GM23338 (cell line): ENCODE measurements around the gene MEI1.

Source experiments
- CTCF ChIP-seq, 2 experiments: fragments of 200-600 bp in 1 of 2; sonication (generic) in 1 of 2; conservative IDR thresholded peaks; 2 replicates each; pipeline versions ENCODE4 v1.5.1 to v1.6.1; 2016 to 2017; ENCODE audit warnings: antibody characterized with exemption in 2 of 2, low read depth in 2 of 2, mild to moderate bottlenecking in 2 of 2, moderate library complexity in 1 of 2
- EZH2 ChIP-seq: fragments of 200-600 bp; sonication (generic); IDR thresholded peaks from one replicate; pipeline ENCODE4 v1.8.0; 2017; ENCODE audit warnings: antibody characterized with exemption, mild to moderate bottlenecking, low read depth; ENCODE audit not compliant: unreplicated experiment
- EZH2phosphoT487 ChIP-seq: fragments of 200-600 bp; sonication (generic); IDR thresholded peaks from one replicate; pipeline ENCODE4 v1.8.1; 2018; ENCODE audit warnings: antibody characterized with exemption; ENCODE audit not compliant: unreplicated experiment
- JUNB ChIP-seq: IDR thresholded peaks from one replicate; pipeline ENCODE4 v1.6.1; 2016; ENCODE audit warnings: antibody characterized with exemption; ENCODE audit not compliant: unreplicated experiment
- NANOG ChIP-seq: IDR thresholded peaks from 2 replicates; pipeline ENCODE4 v1.6.1; 2016; ENCODE audit warnings: antibody characterized with exemption, borderline replicate concordance
- POLR2AphosphoS5 ChIP-seq: IDR thresholded peaks from 2 replicates; pipeline ENCODE4 v1.6.1; 2016; ENCODE audit warnings: antibody characterized with exemption, low read depth
- REST ChIP-seq: IDR thresholded peaks from one replicate; pipeline ENCODE4 v1.6.1; 2018; ENCODE audit warnings: antibody characterized with exemption; ENCODE audit not compliant: unreplicated experiment
- STAT1 ChIP-seq: IDR thresholded peaks from one replicate; pipeline ENCODE4 v1.6.1; 2016; ENCODE audit warnings: antibody characterized with exemption; ENCODE audit not compliant: unreplicated experiment
- ZNF114 ChIP-seq: fragments of 250-450 bp; sonication (Bioruptor Pico); IDR thresholded peaks from 2 replicates; pipeline ENCODE4 v1.5.0; 2020; ENCODE audit warnings: mild to moderate bottlenecking, moderate library complexity

DNA sequence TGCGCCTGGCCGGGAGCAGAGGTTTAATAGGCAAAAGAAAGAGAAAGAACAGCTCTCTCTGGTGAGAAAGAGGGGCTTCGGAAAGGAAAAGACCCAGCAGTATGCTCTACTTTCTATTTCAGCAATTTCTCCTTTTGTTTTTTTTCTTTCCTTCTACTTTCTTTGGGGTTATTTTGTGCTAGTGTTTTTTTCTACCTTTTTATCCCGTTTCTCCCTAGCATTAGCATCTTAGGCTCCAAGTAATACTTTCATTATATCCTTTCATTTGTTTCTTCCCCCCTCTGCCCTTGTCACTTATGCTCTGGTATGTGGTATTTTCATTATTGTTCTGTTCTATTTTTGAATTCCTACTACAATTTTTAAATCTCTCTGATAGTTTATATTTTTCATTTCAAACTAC lies 15.1 kb upstream of the MEI1 start:
- no peak for TF ChIP-seq EZH2
- TF ChIP-seq CTCF (conservative IDR thresholded peaks at IDR 0.05; ENCODE audit: low read depth in 2 of 2): no peak
- no peak for TF ChIP-seq STAT1
- no peak for TF ChIP-seq EZH2phosphoT487
- TF ChIP-seq NANOG: no peak
- no peak for TF ChIP-seq REST
- TF ChIP-seq POLR2AphosphoS5: no peak
- no peak for TF ChIP-seq ZNF114 (CRISPR knock-in tag)
- no peak for TF ChIP-seq JUNB
